CD4-positive, alpha-beta T cell treated with Interleukin-15 for 1 hour (primary cell): ENCODE data around the gene LDAH.

Experiments
- DNase-seq: peaks from one replicate; pipeline ENCODE4 v3.0.0-alpha.2; 2020

Gene LDAH

GRCh38 chr2:20666005-20666303, 156.9 kb downstream of the LDAH start:
- no peak for DNase-seq

DNA sequence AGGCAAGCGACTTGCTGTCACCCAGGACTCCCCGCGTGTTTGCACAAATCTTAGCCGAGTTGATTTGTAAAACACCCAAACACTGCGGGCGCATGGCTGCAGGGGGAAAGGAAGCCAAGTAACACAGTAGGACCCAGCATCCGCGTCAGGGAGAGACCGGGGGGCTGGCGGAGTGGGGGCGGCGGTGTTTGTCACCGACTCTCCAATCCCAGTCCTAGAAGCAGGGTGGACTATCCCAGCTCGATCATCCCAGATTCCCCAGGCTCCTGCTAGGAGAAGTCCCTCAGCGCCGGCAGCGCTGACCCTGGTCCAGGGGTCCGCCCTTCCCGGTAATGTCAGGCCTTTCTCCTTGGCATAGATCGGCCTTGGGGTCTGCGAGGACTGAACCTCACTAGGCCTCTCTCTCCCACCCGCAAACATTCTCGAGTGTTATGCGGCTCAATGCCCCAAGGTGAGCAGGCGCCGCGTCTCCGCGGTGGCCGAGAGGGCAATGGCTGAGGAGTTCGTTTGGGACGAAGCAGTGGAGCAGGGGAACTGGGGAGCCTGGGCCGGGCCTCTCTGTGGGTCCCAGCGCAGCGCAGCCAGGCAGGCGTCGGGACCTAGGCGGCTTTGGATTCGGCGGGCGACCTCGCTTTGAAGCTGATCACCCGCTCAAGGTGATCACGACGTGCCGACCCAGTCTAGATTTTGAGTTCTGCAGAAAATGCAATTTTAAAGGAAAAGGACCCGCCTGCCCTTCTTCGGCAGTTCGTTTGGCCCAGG, 157.5 kb downstream of the LDAH start:
- DNase-seq: no peak

- DNase-seq: no peak
Observed at GRCh38 chr2:20664431-20665242, 158.3 kb downstream of the LDAH start.

- no peak for DNase-seq
Observed at GRCh38 chr2:20664071-20664390, 158.9 kb downstream of the LDAH start.

GRCh38 chr2:20663196-20664070, 159.5 kb downstream of the LDAH start:
- no peak for DNase-seq

GRCh38 chr2:20662308-20662937, 160.5 kb downstream of the LDAH start:
- DNase-seq: no peak

DNA sequence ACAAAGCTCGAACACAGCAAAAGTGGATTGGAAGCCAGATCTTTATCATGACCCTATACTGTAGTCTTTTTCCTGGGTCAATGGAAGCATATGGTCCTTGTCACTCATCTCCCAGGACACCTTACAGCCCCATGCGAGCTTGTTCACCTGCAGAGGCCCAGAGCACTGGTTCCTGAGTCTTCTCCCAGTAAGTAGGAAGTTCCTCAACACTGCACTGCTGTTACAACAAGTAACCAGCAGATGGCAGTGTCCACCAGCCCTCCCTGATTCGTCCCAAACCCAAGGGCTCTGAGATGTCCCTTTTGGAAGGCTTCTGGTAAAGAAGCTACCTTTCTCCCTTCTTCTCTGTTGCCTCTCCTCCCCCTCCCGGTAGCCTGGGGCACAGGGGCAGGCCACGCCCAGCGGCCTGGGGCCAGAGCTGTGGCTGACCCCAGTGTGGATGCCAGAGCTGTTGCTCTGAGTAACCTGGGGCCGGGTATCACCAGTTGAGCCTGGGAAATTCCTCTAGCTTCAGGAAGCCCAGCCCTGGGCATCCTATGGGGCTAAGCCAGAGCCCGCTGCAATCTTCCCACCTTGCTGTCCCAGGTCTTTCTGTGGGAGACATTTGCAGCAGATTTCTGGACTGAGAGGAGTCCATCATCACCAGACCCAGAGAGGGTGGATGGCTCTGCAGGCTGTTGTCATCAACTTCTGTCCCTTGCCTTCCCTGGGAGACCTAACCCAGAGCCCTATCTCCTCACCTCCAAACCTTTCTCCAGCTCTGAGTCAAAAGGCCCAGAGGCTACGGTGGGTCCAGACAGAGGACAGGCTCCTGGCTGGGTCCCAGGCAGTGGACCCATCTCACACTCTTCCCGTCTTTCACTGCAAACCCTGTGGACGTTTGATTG, 161.2 kb downstream of the LDAH start:
- peak; percentile 66 for DNase-seq

DNA sequence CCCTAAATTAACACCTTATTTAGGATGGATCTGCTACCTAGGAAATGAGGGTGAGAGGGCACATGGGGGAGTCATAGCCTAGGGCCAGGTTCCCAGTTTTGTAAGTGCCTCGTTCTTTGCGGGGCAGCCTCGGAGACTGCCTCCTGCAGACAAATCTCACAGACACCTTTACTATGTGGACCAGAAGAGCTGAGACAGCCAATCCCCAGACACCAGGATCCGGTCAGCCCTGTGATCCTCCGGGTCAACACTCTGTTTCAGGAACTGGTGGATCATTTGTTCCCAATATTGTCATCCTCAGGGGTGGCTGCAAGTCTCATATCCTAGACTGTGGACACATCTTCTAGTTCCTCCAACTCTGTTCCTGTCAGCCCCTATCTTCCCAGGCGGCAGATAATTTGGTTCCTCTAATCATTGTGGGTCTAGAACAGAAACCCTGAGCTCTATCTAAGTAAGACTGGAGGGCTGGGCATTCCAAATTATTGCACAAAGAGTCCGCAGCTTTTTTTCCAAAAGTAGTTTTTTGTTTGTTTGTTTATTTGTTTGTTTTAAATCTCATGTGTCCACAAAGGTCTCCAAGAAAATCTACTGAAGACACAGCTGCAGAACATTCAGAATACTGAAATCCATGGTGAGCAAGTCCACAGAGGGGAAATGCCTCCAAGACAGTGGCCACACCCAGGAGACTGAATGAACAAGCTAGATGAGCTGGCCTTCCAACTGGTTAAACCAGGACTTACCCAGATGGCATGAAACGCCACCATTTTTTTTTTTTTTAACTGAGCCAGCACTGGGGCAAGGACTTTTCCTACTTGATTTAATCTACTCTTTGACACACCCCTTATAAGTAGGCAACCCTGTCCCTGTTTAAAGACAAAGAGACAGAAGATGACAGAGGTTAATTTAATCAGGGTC, 162.1 kb downstream of the LDAH start:
- no peak for DNase-seq

GRCh38 chr2:20657522-20658235, 165.2 kb downstream of the LDAH start:
- DNase-seq: no peak

- no peak for DNase-seq
Observed at GRCh38 chr2:20656561-20656960, 166.3 kb downstream of the LDAH start.

- DNase-seq: no peak
Observed at GRCh38 chr2:20654535-20654813, 168.4 kb downstream of the LDAH start.

DNA sequence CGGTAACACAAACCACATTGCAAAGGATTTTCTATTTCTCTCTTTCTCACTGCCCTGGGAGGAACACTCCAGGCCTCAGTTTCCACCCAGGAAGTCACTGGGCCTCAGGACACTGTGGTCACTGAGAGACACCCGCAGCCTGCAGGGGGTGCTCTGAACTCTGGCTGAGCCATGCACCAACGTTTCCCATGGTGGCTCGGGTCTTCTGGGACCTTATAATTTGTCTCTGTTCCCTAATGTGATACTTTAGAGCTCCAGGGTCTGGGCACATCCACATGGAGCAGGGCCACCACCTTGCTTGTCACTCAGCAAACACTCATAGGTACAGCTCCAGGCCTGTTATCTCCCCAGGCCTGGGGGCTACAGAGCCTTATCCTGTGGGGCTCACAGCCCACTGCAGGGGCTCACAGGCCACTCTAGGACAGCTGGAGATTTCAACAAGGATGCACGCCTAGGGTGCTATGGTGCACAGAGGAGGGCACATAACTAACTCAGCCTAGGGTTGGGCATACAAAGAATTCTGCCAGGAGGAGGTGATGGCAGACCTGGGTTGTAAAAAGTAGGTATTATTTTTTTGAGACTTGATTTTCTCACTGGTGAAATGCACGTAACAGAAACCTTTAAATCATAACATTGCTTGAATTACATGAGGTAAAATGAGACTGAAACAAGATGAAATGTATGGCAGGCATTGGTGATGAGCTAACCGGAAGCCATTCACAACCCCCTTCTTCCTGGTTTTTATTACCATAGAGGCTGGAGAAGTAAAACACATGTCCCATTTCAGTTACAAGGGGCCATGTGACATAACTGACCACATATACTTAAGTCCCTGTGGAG, 169.0 kb downstream of the LDAH start:
- DNase-seq: no peak

GRCh38 chr2:20652673-20653575, 170.0 kb downstream of the LDAH start:
- DNase-seq: no peak

DNA sequence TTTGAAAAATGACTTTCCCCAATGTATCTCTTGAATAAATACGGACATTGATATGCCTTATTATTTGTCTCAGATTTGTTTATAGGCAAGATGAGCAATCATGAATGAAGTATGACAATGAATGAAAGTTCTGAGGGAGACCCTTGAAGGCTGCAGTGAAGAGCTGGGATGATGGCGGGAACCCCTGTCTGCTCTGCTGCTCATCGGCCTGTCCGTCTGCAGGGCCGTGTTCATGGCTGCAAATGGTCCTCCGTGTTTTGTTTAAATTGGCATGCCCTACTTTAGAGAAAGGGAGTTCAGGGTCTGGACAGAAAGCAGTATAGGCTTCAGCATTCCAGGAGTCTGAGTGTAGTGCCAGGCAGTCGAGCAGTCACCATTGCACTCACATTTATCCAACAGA, 170.8 kb downstream of the LDAH start:
- DNase-seq: no peak

DNA sequence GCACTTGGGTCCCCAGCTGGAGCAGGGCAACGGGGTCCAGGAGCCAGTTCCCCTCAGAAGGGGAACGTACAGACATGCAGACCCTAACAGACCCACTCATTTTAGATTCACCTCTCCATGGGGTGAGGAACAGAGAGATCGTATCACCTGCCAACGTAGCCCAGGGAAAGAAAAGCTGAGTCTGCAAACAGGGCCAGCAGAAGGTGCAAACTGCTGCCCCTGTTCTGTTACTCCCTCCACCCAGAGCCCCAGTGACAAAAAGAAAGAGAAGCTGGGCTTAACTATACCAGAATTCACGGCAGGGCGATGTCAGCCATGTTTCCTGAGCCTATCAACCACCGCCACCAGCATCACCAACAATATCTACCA, 171.2 kb downstream of the LDAH start:
- no peak for DNase-seq

GRCh38 chr2:20650877-20651730, 171.8 kb downstream of the LDAH start, which contains the start of gene HS1BP3:
HS1BP3 (minus strand) TSS chr2:20651098; CDS start chr2:20651063, 35 bp downstream.
- DNase-seq: peak; percentile 90

DNA sequence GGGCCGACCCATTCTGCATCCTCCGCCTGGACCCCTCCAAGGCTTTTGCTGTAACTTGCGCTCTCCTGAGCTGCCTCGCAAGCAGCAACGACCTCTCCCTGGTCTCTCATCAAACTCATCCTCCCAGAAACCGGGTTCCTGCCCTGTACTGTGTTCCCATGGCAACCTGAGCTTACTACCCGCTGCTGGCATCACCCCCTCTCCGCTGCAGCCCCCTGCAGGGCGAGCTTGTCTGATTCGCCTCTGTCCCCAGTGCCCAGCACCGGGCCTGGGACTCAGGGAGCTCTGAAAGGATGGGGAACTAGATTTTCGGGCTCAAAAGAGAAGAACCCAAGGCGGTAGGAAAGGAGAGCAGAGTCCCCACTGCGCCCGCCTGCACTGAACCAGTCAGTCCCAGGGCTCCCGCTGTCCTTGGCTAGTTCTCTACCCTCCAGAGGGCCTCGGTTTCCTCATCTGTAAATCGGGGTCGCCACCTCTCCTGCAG, 172.5 kb downstream of the LDAH start:
- peak; percentile 45 for DNase-seq
